ENCODE results near the gene IFRD2. TPM values are rescaled to one million over a fixed set of nuclear protein-coding genes. Genes with fewer than 3 reads are reported as not detected.
A peak's percentile ranks its signal among the peaks of the same experiment; 100 is the strongest.

The IFRD2 gene
- total RNA-seq, 6 experiments from 2014 or later = 71.2 to 102 (median 74.6) TPM

- H3K4me1 Mint-ChIP-seq (ENCODE audit: low read depth) = peaks cover 14% of the 10 kb centered on the region
- H3K27me3 Mint-ChIP-seq (ENCODE audit: insufficient read depth) = peaks cover 4% of the 10 kb centered on the region
- no peak for DNase-seq
- peaks cover 7% of the 10 kb centered on the region; the same call in 1 of the 2 replicates for H3K36me3 Mint-ChIP-seq (ENCODE audit: low read depth)
- no peak overlapping the region; the same call in 1 of the 2 replicates for H3K4me3 Mint-ChIP-seq
- no peaks in the 10 kb centered on the region for H3K9me3 Mint-ChIP-seq
- H3K27ac Mint-ChIP-seq = no peak overlapping the region
- TF ChIP-seq CTCF (IDR thresholded peaks at IDR 0.05) = no peak
Measured at GRCh38 chr3:50326182-50326541, 33.9 kb upstream of the IFRD2 start.

GRCh38 chr3:50325497-50326181 lies 33.4 kb upstream of the IFRD2 start:
- peaks cover 4% of the 10 kb centered on the region for H3K27me3 Mint-ChIP-seq (ENCODE audit: insufficient read depth)
- H3K9me3 Mint-ChIP-seq = no peaks in the 10 kb centered on the region
- H3K4me3 Mint-ChIP-seq = no peak overlapping the region
- no peak for DNase-seq
- H3K36me3 Mint-ChIP-seq (ENCODE audit: low read depth) = peaks cover 7% of the 10 kb centered on the region; the same call in 1 of the 2 replicates
- H3K27ac Mint-ChIP-seq = no peak overlapping the region
- H3K4me1 Mint-ChIP-seq (ENCODE audit: low read depth) = peaks cover 14% of the 10 kb centered on the region
- TF ChIP-seq CTCF (IDR thresholded peaks at IDR 0.05) = no peak

- H3K36me3 Mint-ChIP-seq (ENCODE audit: low read depth) = peaks cover 7% of the 10 kb centered on the region; the same call in 1 of the 2 replicates
- no peaks in the 10 kb centered on the region for H3K9me3 Mint-ChIP-seq
- no peak overlapping the region for H3K27ac Mint-ChIP-seq
- no peak for DNase-seq
- no peak for TF ChIP-seq CTCF (IDR thresholded peaks at IDR 0.05)
- peaks cover 4% of the 10 kb centered on the region for H3K27me3 Mint-ChIP-seq (ENCODE audit: insufficient read depth)
- H3K4me3 Mint-ChIP-seq = no peak overlapping the region
- peaks cover 19% of the 10 kb centered on the region for H3K4me1 Mint-ChIP-seq (ENCODE audit: low read depth)
Measured at GRCh38 chr3:50325113-50325480, 32.9 kb upstream of the IFRD2 start.

- peak; percentile 46 for DNase-seq
- Mint-ChIP-seq H3K36me3 (ENCODE audit: low read depth) (peaks cover 7% of the 10 kb centered on the region; the same call in 1 of the 2 replicates), H3K27me3 (ENCODE audit: insufficient read depth) (peaks cover 4% of the 10 kb centered on the region), H3K4me1 (ENCODE audit: low read depth) (peaks cover 23% of the 10 kb centered on the region), H3K27ac (peak overlapping the region; percentile 44; the same call in 1 of the 2 replicates), H3K9me3 (no peaks in the 10 kb centered on the region), H3K4me3 (no peak overlapping the region)
- TF ChIP-seq CTCF (IDR thresholded peaks at IDR 0.05) = peak; percentile 94
Measured at GRCh38 chr3:50324351-50325112, 32.3 kb upstream of the IFRD2 start.

- no peak for DNase-seq
- H3K4me1 Mint-ChIP-seq (ENCODE audit: low read depth) = peaks cover 23% of the 10 kb centered on the region
- H3K27ac Mint-ChIP-seq = no peak overlapping the region
- H3K27me3 Mint-ChIP-seq (ENCODE audit: insufficient read depth) = peaks cover 4% of the 10 kb centered on the region
- H3K4me3 Mint-ChIP-seq = no peak overlapping the region
- H3K9me3 Mint-ChIP-seq = no peaks in the 10 kb centered on the region
- TF ChIP-seq CTCF (IDR thresholded peaks at IDR 0.05) = no peak
- peaks cover 7% of the 10 kb centered on the region; the same call in 1 of the 2 replicates for H3K36me3 Mint-ChIP-seq (ENCODE audit: low read depth)
Measured at GRCh38 chr3:50323614-50324199, 31.5 kb upstream of the IFRD2 start.
